ENCODE results near the gene NPHP4. TPM values are rescaled to one million over a fixed set of nuclear protein-coding genes. Genes with fewer than 3 reads are reported as not detected.

NPHP4 gene
- polyA plus RNA-seq, 3 donors from 2014 or later, result 0.59 to 1.4 (median 1.00) TPM

- Mint-ChIP-seq H3K27me3 (ENCODE audit: low read depth in 3 of 3) (peaks cover 1 to 4% (median 4%) of the 10 kb centered on the region in 3 donors), H3K9me3 (peaks cover 0 to 3% (median 0%) of the 10 kb centered on the region in 6 donors), H3K36me3 (peaks cover 0 to 4% (median 0%) of the 10 kb centered on the region in 3 donors), H3K27ac (peak overlapping the region in 4 of 6 donors; percentile 42 to 73 (median 64)), H3K4me3 (peak overlapping the region in 3 of 5 donors; percentile 16 to 77 (median 74)), H3K4me1 (peaks cover 69 to 74% of the 10 kb centered on the region in 2 donors)
- no peak for DNase-seq
Observed at GRCh38 chr1:6006882-6007281, 14.7 kb upstream of the NPHP4 start.

- DNase-seq, result no peak
- H3K27me3 Mint-ChIP-seq (ENCODE audit: low read depth in 3 of 3), result peaks cover 0 to 2% (median 1%) of the 10 kb centered on the region in 3 donors
- peak overlapping the region in 2 of 5 donors; percentile 17 to 29 for H3K4me3 Mint-ChIP-seq
- H3K4me1 Mint-ChIP-seq, result peaks cover 58 to 67% of the 10 kb centered on the region in 2 donors
- no peaks in the 10 kb centered on the region for H3K9me3 Mint-ChIP-seq
- H3K36me3 Mint-ChIP-seq, result peaks cover 0 to 4% (median 0%) of the 10 kb centered on the region in 3 donors
- peak overlapping the region in 3 of 6 donors; percentile 31 to 74 (median 73) for H3K27ac Mint-ChIP-seq
Observed at GRCh38 chr1:6005276-6005917, 13.2 kb upstream of the NPHP4 start.

- H3K4me1 Mint-ChIP-seq, result peaks cover 57 to 63% of the 10 kb centered on the region in 2 donors
- H3K27ac Mint-ChIP-seq, result peak overlapping the region in 3 of 6 donors; percentile 23 to 93 (median 78)
- peaks cover 0 to 4% (median 0%) of the 10 kb centered on the region in 3 donors for H3K36me3 Mint-ChIP-seq
- peak overlapping the region in 3 of 5 donors; percentile 38 to 60 (median 54) for H3K4me3 Mint-ChIP-seq
- no peaks in the 10 kb centered on the region for H3K9me3 Mint-ChIP-seq
- DNase-seq, result no peak
- H3K27me3 Mint-ChIP-seq (ENCODE audit: low read depth in 3 of 3), result peaks cover 0 to 2% (median 1%) of the 10 kb centered on the region in 3 donors
Observed at GRCh38 chr1:6004412-6005123, 12.3 kb upstream of the NPHP4 start.

GRCh38 chr1:6003568-6004411 lies 11.6 kb upstream of the NPHP4 start:
- no peak for DNase-seq
- Mint-ChIP-seq H3K36me3 (peaks cover 0 to 4% (median 0%) of the 10 kb centered on the region in 3 donors), H3K27ac (peak overlapping the region in 4 of 6 donors; percentile 3 to 93 (median 72)), H3K4me1 (peaks cover 53 to 58% of the 10 kb centered on the region in 2 donors), H3K9me3 (no peaks in the 10 kb centered on the region), H3K4me3 (peak overlapping the region in 3 of 5 donors; percentile 38 to 77 (median 54)), H3K27me3 (ENCODE audit: low read depth in 3 of 3) (peaks cover 0 to 2% (median 1%) of the 10 kb centered on the region in 3 donors)

GRCh38 chr1:6002714-6003501 lies 10.7 kb upstream of the NPHP4 start:
- H3K9me3 Mint-ChIP-seq, result no peaks in the 10 kb centered on the region
- peaks cover 56 to 61% of the 10 kb centered on the region in 2 donors for H3K4me1 Mint-ChIP-seq
- H3K27me3 Mint-ChIP-seq (ENCODE audit: low read depth in 3 of 3), result peaks cover 0 to 2% (median 1%) of the 10 kb centered on the region in 3 donors
- DNase-seq, result no peak
- peak overlapping the region in 5 of 6 donors; percentile 60 to 93 (median 78) for H3K27ac Mint-ChIP-seq
- peak overlapping the region in 2 of 5 donors; percentile 71 to 77 for H3K4me3 Mint-ChIP-seq
- H3K36me3 Mint-ChIP-seq, result peaks cover 0 to 6% (median 0%) of the 10 kb centered on the region in 3 donors

GRCh38 chr1:6001992-6002576 lies 9.9 kb upstream of the NPHP4 start:
- peaks cover 0 to 11% (median 0%) of the 10 kb centered on the region in 3 donors for H3K36me3 Mint-ChIP-seq
- peaks cover 54 to 61% of the 10 kb centered on the region in 2 donors for H3K4me1 Mint-ChIP-seq
- H3K9me3 Mint-ChIP-seq, result no peaks in the 10 kb centered on the region
- DNase-seq, result no peak
- H3K27ac Mint-ChIP-seq, result peak overlapping the region in 2 of 6 donors; percentile 78 to 93
- H3K4me3 Mint-ChIP-seq, result peak overlapping the region in 2 of 5 donors; percentile 48 to 63
- H3K27me3 Mint-ChIP-seq (ENCODE audit: low read depth in 3 of 3), result peaks cover 0 to 2% (median 1%) of the 10 kb centered on the region in 3 donors

GRCh38 chr1:6000444-6001288 lies 8.4 kb upstream of the NPHP4 start:
- DNase-seq, result no peak
- Mint-ChIP-seq H3K27me3 (ENCODE audit: low read depth in 3 of 3) (peaks cover 0 to 2% (median 0%) of the 10 kb centered on the region in 3 donors), H3K4me3 (peak overlapping the region in 1 of 5 donors; percentile 30), H3K36me3 (peaks cover 0 to 11% (median 0%) of the 10 kb centered on the region in 3 donors), H3K9me3 (no peaks in the 10 kb centered on the region), H3K4me1 (peaks cover 48 to 54% of the 10 kb centered on the region in 2 donors), H3K27ac (peak overlapping the region in 5 of 6 donors; percentile 45 to 93 (median 72))

DNA sequence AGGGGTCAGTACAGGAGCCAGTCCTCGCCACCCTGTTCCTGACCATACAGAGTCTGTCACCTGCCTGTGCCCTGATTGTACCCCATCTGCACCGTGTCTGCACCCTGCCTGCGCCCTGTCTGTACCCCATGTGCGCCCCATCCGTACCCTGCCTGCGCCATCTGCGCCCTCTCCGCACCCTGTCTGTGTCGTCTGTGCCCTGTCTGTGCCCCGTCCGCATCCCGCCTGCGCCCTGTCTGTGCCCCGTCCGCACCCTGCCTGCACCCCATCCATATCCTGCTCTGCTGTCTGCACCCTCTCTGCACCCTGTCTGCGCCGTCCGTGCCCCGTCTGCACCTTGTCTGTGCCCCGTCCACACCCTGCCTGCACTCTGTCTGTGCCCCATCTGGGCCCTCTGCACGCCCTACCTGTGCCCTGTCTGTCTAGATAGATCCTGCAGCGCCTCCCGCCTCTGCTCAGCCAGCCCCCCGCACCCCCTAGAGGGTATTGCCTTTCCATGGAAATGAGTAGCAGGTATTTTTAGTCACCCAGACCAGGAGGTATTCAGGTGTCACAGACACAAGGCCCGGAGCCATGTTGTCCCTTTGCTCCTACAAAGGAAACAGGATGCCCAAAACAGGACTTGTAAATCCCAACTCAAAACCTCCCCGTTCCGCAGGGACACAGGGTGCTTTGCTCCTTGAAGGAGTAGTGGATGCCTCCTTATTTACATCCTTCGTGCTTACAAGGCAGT lies 7.7 kb upstream of the NPHP4 start:
- Mint-ChIP-seq H3K4me1 (peaks cover 48 to 57% of the 10 kb centered on the region in 2 donors), H3K27ac (peak overlapping the region in 3 of 6 donors; percentile 5 to 72 (median 15)), H3K36me3 (peaks cover 0 to 11% (median 0%) of the 10 kb centered on the region in 3 donors), H3K4me3 (no peak overlapping the region), H3K9me3 (no peaks in the 10 kb centered on the region), H3K27me3 (ENCODE audit: low read depth in 3 of 3) (peaks cover 0 to 2% (median 0%) of the 10 kb centered on the region in 3 donors)
- DNase-seq, result no peak

- DNase-seq, result no peak
- Mint-ChIP-seq H3K36me3 (peaks cover 0 to 11% (median 0%) of the 10 kb centered on the region in 3 donors), H3K4me1 (peaks cover 50 to 58% of the 10 kb centered on the region in 2 donors), H3K4me3 (no peak overlapping the region), H3K9me3 (no peaks in the 10 kb centered on the region), H3K27ac (peak overlapping the region in 1 of 6 donors; percentile 24), H3K27me3 (ENCODE audit: low read depth in 3 of 3) (peaks cover 0 to 3% (median 2%) of the 10 kb centered on the region in 3 donors)
Observed at GRCh38 chr1:5998906-5999301, 6.7 kb upstream of the NPHP4 start.

- H3K27me3 Mint-ChIP-seq (ENCODE audit: low read depth in 3 of 3), result peaks cover under 1 to 7% (median 3%) of the 10 kb centered on the region in 3 donors
- peaks cover 50 to 58% of the 10 kb centered on the region in 2 donors for H3K4me1 Mint-ChIP-seq
- peaks cover 0 to 7% (median 0%) of the 10 kb centered on the region in 3 donors for H3K36me3 Mint-ChIP-seq
- DNase-seq, result no peak
- H3K4me3 Mint-ChIP-seq, result peak overlapping the region in 1 of 5 donors; percentile 38
- H3K27ac Mint-ChIP-seq, result peak overlapping the region in 3 of 6 donors; percentile 30 to 40 (median 37)
- H3K9me3 Mint-ChIP-seq, result no peaks in the 10 kb centered on the region
Observed at GRCh38 chr1:5998051-5998905, 6.1 kb upstream of the NPHP4 start.

Measured in immature natural killer cell (primary cell).